Measurements from ENCODE around the gene RFT1. TPM values are rescaled to one million over a fixed set of nuclear protein-coding genes. Genes with fewer than 3 reads are reported as not detected.

Gene RFT1
- total and polyA plus RNA-seq, 2 experiments from 2014 or later = 11.3 to 13.3 TPM

DNA sequence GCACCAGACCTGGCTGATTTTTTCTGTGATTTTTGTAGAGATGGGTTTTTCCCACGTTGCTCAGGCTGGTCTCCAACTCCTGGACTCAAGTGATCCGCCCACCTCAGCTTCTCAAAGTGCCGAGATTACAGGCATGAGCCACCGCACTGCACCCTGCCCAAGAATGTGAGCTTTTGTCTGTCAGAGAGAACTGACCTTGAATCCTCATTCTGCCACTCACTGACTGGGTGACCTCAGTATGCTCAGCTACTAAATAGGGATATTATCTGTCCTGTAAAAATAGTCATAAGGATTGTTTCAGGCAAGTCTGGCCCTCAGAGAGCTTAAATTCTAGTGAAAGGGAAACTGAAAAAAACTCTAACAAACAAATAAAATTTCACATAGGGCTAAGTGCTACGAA lies 2.1 kb upstream of the RFT1 start:
- Histone ChIP-seq H3K4me3 (no peak overlapping the region), H3K36me3 (ENCODE audit: insufficient read depth) (no peaks in the 10 kb centered on the region), H2AFZ (no peak overlapping the region), H3K4me1 (ENCODE audit: insufficient read depth) (peaks cover 4% of the 10 kb centered on the region), H3K9me2 (ENCODE audit: insufficient read depth) (no peaks in the 10 kb centered on the region), H3F3A (replicated peaks; ENCODE audit: low read depth) (peaks cover 3% of the 10 kb centered on the region; the same call in 1 of the 2 replicates), H3K27me3 (ENCODE audit: insufficient read depth) (no peaks in the 10 kb centered on the region), H3K4me2 (no peak overlapping the region), H4K20me1 (replicated peaks; ENCODE audit: insufficient read depth) (no peaks in the 10 kb centered on the region), H3K27ac (ENCODE audit: low read depth) (no peak overlapping the region), H3K79me2 (replicated peaks; ENCODE audit: insufficient read depth) (peaks cover 15% of the 10 kb centered on the region)
- Mint-ChIP-seq H3K36me3 (ENCODE audit: low read depth) (no peaks in the 10 kb centered on the region), H3K4me3 (no peak overlapping the region), H3K4me1 (peaks cover 11% of the 10 kb centered on the region), H3K27me3 (ENCODE audit: insufficient read depth, low read depth, poor library complexity) (no peaks in the 10 kb centered on the region), H3K27ac (no peak overlapping the region), H3K9me3 (no peaks in the 10 kb centered on the region)
- ATAC-seq (no peak), DNase-seq (ENCODE audit: low spot score) (no peak)
- TF ChIP-seq POLR2AphosphoS5 (IDR thresholded peaks at IDR 0.05; ENCODE audit: low read depth) = no peak
- no peak for TF ChIP-seq CREB1 (CRISPR knock-in tag; IDR thresholded peaks at IDR 0.05; ENCODE audit: low read depth)
- TF ChIP-seq, protein P1, sequence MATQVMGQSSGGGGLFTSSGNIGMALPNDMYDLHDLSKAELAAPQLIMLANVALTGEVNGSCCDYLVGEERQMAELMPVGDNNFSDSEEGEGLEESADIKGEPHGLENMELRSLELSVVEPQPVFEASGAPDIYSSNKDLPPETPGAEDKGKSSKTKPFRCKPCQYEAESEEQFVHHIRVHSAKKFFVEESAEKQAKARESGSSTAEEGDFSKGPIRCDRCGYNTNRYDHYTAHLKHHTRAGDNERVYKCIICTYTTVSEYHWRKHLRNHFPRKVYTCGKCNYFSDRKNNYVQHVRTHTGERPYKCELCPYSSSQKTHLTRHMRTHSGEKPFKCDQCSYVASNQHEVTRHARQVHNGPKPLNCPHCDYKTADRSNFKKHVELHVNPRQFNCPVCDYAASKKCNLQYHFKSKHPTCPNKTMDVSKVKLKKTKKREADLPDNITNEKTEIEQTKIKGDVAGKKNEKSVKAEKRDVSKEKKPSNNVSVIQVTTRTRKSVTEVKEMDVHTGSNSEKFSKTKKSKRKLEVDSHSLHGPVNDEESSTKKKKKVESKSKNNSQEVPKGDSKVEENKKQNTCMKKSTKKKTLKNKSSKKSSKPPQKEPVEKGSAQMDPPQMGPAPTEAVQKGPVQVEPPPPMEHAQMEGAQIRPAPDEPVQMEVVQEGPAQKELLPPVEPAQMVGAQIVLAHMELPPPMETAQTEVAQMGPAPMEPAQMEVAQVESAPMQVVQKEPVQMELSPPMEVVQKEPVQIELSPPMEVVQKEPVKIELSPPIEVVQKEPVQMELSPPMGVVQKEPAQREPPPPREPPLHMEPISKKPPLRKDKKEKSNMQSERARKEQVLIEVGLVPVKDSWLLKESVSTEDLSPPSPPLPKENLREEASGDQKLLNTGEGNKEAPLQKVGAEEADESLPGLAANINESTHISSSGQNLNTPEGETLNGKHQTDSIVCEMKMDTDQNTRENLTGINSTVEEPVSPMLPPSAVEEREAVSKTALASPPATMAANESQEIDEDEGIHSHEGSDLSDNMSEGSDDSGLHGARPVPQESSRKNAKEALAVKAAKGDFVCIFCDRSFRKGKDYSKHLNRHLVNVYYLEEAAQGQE (IDR thresholded peaks at IDR 0.05; ENCODE audit: unreplicated experiment) = no peak
- TF ChIP-seq ZNF114 (CRISPR knock-in tag; IDR thresholded peaks at IDR 0.05) = no peak
- TF ChIP-seq, protein P2, sequence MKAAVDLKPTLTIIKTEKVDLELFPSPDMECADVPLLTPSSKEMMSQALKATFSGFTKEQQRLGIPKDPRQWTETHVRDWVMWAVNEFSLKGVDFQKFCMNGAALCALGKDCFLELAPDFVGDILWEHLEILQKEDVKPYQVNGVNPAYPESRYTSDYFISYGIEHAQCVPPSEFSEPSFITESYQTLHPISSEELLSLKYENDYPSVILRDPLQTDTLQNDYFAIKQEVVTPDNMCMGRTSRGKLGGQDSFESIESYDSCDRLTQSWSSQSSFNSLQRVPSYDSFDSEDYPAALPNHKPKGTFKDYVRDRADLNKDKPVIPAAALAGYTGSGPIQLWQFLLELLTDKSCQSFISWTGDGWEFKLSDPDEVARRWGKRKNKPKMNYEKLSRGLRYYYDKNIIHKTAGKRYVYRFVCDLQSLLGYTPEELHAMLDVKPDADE (IDR thresholded peaks at IDR 0.05) = no peak
- no peak for TF ChIP-seq STAT1 (IDR thresholded peaks at IDR 0.05; ENCODE audit: unreplicated experiment)
- no peak for TF ChIP-seq NANOG (IDR thresholded peaks at IDR 0.05; ENCODE audit: borderline replicate concordance)
- no peak for TF ChIP-seq EZH2 (IDR thresholded peaks at IDR 0.05; ENCODE audit: low read depth, unreplicated experiment)
- TF ChIP-seq, protein P3, sequence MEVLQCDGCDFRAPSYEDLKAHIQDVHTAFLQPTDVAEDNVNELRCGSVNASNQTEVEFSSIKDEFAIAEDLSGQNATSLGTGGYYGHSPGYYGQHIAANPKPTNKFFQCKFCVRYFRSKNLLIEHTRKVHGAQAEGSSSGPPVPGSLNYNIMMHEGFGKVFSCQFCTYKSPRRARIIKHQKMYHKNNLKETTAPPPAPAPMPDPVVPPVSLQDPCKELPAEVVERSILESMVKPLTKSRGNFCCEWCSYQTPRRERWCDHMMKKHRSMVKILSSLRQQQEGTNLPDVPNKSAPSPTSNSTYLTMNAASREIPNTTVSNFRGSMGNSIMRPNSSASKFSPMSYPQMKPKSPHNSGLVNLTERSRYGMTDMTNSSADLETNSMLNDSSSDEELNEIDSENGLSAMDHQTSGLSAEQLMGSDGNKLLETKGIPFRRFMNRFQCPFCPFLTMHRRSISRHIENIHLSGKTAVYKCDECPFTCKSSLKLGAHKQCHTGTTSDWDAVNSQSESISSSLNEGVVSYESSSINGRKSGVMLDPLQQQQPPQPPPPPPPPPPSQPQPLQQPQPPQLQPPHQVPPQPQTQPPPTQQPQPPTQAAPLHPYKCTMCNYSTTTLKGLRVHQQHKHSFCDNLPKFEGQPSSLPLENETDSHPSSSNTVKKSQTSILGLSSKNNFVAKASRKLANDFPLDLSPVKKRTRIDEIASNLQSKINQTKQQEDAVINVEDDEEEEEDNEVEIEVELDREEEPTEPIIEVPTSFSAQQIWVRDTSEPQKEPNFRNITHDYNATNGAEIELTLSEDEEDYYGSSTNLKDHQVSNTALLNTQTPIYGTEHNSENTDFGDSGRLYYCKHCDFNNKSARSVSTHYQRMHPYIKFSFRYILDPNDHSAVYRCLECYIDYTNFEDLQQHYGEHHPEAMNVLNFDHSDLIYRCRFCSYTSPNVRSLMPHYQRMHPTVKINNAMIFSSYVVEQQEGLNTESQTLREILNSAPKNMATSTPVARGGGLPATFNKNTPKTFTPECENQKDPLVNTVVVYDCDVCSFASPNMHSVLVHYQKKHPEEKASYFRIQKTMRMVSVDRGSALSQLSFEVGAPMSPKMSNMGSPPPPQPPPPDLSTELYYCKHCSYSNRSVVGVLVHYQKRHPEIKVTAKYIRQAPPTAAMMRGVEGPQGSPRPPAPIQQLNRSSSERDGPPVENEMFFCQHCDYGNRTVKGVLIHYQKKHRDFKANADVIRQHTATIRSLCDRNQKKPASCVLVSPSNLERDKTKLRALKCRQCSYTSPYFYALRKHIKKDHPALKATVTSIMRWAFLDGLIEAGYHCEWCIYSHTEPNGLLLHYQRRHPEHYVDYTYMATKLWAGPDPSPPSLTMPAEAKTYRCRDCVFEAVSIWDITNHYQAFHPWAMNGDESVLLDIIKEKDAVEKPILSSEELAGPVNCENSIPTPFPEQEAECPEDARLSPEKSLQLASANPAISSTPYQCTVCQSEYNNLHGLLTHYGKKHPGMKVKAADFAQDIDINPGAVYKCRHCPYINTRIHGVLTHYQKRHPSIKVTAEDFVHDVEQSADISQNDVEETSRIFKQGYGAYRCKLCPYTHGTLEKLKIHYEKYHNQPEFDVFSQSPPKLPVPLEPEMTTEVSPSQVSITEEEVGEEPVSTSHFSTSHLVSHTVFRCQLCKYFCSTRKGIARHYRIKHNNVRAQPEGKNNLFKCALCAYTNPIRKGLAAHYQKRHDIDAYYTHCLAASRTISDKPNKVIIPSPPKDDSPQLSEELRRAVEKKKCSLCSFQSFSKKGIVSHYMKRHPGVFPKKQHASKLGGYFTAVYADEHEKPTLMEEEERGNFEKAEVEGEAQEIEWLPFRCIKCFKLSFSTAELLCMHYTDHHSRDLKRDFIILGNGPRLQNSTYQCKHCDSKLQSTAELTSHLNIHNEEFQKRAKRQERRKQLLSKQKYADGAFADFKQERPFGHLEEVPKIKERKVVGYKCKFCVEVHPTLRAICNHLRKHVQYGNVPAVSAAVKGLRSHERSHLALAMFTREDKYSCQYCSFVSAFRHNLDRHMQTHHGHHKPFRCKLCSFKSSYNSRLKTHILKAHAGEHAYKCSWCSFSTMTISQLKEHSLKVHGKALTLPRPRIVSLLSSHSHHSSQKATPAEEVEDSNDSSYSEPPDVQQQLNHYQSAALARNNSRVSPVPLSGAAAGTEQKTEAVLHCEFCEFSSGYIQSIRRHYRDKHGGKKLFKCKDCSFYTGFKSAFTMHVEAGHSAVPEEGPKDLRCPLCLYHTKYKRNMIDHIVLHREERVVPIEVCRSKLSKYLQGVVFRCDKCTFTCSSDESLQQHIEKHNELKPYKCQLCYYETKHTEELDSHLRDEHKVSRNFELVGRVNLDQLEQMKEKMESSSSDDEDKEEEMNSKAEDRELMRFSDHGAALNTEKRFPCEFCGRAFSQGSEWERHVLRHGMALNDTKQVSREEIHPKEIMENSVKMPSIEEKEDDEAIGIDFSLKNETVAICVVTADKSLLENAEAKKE (CRISPR knock-in tag; IDR thresholded peaks at IDR 0.05) = no peak
- TF ChIP-seq ZNF331 (CRISPR knock-in tag; IDR thresholded peaks at IDR 0.05; ENCODE audit: low read depth) = no peak
- TF ChIP-seq, protein P4, sequence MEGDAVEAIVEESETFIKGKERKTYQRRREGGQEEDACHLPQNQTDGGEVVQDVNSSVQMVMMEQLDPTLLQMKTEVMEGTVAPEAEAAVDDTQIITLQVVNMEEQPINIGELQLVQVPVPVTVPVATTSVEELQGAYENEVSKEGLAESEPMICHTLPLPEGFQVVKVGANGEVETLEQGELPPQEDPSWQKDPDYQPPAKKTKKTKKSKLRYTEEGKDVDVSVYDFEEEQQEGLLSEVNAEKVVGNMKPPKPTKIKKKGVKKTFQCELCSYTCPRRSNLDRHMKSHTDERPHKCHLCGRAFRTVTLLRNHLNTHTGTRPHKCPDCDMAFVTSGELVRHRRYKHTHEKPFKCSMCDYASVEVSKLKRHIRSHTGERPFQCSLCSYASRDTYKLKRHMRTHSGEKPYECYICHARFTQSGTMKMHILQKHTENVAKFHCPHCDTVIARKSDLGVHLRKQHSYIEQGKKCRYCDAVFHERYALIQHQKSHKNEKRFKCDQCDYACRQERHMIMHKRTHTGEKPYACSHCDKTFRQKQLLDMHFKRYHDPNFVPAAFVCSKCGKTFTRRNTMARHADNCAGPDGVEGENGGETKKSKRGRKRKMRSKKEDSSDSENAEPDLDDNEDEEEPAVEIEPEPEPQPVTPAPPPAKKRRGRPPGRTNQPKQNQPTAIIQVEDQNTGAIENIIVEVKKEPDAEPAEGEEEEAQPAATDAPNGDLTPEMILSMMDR (conservative IDR thresholded peaks at IDR 0.05; ENCODE audit: low read depth in 2 of 2) = no peak
- TF ChIP-seq JUNB (IDR thresholded peaks at IDR 0.05; ENCODE audit: unreplicated experiment) = no peak
- no peak for TF ChIP-seq EZH2phosphoT487 (IDR thresholded peaks at IDR 0.05; ENCODE audit: unreplicated experiment)
